ENCODE results near the gene HNRNPF. TPM values are rescaled to one million over a fixed set of nuclear protein-coding genes. Genes with fewer than 3 reads are reported as not detected.

The HNRNPF gene
- total and polyA plus RNA-seq, 4 donors, result 64.5 to 150 (median 113) TPM

DNA sequence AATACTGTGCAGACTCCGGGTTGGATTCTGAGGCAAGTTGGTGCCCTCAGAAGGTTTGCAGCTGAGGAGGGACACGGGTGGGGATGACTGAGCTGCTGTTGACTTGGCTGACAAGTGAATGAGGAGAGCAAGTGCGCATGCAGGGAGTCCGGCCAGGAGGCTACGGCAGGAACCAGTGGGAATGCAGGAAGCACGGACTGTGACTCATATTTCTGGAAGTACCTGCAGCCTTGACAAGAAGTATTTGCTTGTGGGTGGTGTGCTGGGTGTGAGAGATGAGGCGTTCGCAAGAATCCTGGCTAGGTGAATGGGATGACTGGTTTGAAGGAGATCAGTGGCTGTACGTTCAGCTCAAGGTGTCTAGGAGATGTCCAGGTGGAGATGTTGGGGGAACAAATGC lies 68.4 kb downstream of the HNRNPF start:
- 80% methylated on average over 9 of the region's 9 CpGs for WGBS
- Histone ChIP-seq H3K4me1 (ENCODE audit: control insufficient read depth in 4 of 4, insufficient read depth in 4 of 4, low read length in 3 of 4) (no peaks in the 10 kb centered on the region), H3K9ac (ENCODE audit: low read depth in 1 of 2, low read length in 2 of 2) (no peak overlapping the region), H3K4me3 (ENCODE audit: low read depth in 1 of 3, low read length in 3 of 3) (no peak overlapping the region), H3K36me3 (ENCODE audit: control insufficient read depth in 4 of 4, insufficient read depth in 3 of 4, low read depth in 1 of 4, low read length in 3 of 4) (no peaks in the 10 kb centered on the region), H3K27me3 (ENCODE audit: control insufficient read depth in 4 of 4, insufficient read depth in 4 of 4, low read length in 3 of 4) (no peaks in the 10 kb centered on the region), H3K27ac (ENCODE audit: low read depth in 1 of 2, low read length in 2 of 2) (no peak overlapping the region), H3K9me3 (ENCODE audit: control insufficient read depth in 4 of 4, low read length in 3 of 4) (no peaks in the 10 kb centered on the region)
- TF ChIP-seq NR2F2 (IDR thresholded peaks at IDR 0.05) (no peak), JUND (IDR thresholded peaks at IDR 0.05) (no peak), TAF1 (conservative IDR thresholded peaks at IDR 0.05) (no peak), HNF4A (conservative IDR thresholded peaks at IDR 0.05) (no peak), RAD21 (IDR thresholded peaks at IDR 0.05) (no peak), FOXA2 (IDR thresholded peaks at IDR 0.05) (no peak)
- TF ChIP-seq, protein P1, sequence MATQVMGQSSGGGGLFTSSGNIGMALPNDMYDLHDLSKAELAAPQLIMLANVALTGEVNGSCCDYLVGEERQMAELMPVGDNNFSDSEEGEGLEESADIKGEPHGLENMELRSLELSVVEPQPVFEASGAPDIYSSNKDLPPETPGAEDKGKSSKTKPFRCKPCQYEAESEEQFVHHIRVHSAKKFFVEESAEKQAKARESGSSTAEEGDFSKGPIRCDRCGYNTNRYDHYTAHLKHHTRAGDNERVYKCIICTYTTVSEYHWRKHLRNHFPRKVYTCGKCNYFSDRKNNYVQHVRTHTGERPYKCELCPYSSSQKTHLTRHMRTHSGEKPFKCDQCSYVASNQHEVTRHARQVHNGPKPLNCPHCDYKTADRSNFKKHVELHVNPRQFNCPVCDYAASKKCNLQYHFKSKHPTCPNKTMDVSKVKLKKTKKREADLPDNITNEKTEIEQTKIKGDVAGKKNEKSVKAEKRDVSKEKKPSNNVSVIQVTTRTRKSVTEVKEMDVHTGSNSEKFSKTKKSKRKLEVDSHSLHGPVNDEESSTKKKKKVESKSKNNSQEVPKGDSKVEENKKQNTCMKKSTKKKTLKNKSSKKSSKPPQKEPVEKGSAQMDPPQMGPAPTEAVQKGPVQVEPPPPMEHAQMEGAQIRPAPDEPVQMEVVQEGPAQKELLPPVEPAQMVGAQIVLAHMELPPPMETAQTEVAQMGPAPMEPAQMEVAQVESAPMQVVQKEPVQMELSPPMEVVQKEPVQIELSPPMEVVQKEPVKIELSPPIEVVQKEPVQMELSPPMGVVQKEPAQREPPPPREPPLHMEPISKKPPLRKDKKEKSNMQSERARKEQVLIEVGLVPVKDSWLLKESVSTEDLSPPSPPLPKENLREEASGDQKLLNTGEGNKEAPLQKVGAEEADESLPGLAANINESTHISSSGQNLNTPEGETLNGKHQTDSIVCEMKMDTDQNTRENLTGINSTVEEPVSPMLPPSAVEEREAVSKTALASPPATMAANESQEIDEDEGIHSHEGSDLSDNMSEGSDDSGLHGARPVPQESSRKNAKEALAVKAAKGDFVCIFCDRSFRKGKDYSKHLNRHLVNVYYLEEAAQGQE (IDR thresholded peaks at IDR 0.05), result no peak
- TF ChIP-seq, protein P2, sequence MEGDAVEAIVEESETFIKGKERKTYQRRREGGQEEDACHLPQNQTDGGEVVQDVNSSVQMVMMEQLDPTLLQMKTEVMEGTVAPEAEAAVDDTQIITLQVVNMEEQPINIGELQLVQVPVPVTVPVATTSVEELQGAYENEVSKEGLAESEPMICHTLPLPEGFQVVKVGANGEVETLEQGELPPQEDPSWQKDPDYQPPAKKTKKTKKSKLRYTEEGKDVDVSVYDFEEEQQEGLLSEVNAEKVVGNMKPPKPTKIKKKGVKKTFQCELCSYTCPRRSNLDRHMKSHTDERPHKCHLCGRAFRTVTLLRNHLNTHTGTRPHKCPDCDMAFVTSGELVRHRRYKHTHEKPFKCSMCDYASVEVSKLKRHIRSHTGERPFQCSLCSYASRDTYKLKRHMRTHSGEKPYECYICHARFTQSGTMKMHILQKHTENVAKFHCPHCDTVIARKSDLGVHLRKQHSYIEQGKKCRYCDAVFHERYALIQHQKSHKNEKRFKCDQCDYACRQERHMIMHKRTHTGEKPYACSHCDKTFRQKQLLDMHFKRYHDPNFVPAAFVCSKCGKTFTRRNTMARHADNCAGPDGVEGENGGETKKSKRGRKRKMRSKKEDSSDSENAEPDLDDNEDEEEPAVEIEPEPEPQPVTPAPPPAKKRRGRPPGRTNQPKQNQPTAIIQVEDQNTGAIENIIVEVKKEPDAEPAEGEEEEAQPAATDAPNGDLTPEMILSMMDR (IDR thresholded peaks at IDR 0.05; ENCODE audit: low read depth, low read length, missing input control), result no peak
- TF ChIP-seq, protein P3, sequence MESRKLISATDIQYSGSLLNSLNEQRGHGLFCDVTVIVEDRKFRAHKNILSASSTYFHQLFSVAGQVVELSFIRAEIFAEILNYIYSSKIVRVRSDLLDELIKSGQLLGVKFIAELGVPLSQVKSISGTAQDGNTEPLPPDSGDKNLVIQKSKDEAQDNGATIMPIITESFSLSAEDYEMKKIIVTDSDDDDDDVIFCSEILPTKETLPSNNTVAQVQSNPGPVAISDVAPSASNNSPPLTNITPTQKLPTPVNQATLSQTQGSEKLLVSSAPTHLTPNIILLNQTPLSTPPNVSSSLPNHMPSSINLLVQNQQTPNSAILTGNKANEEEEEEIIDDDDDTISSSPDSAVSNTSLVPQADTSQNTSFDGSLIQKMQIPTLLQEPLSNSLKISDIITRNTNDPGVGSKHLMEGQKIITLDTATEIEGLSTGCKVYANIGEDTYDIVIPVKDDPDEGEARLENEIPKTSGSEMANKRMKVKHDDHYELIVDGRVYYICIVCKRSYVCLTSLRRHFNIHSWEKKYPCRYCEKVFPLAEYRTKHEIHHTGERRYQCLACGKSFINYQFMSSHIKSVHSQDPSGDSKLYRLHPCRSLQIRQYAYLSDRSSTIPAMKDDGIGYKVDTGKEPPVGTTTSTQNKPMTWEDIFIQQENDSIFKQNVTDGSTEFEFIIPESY (IDR thresholded peaks at IDR 0.05), result no peak
- no peak for DNase-seq (ENCODE audit: low spot score)

DNA sequence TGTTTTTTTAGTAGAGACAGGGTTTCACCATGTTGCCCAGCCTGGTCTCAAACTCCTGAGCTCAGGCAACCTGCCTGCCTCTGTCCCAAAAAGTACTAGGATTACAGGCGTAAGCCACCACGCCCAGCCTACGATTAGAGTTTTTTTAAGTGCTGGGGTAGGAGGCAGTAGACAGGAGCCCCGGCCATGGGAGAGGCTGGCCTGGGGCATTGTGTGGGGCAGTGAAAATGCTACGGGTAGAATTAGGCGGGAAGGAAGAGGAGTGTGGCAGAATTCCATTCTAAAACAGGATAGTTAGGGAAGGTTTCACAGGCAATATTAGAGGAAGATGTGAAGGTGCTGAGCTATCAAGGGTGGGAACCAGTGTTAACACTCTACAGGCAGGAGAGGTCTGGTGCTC lies 68.9 kb downstream of the HNRNPF start:
- Histone ChIP-seq H3K36me3 (ENCODE audit: control insufficient read depth in 4 of 4, insufficient read depth in 3 of 4, low read depth in 1 of 4, low read length in 3 of 4) (no peaks in the 10 kb centered on the region), H3K27me3 (ENCODE audit: control insufficient read depth in 4 of 4, insufficient read depth in 4 of 4, low read length in 3 of 4) (no peaks in the 10 kb centered on the region), H3K4me3 (ENCODE audit: low read depth in 1 of 3, low read length in 3 of 3) (no peak overlapping the region), H3K9me3 (ENCODE audit: control insufficient read depth in 4 of 4, low read length in 3 of 4) (no peaks in the 10 kb centered on the region), H3K4me1 (ENCODE audit: control insufficient read depth in 4 of 4, insufficient read depth in 4 of 4, low read length in 3 of 4) (no peaks in the 10 kb centered on the region), H3K9ac (ENCODE audit: low read depth in 1 of 2, low read length in 2 of 2) (no peak overlapping the region), H3K27ac (ENCODE audit: low read depth in 1 of 2, low read length in 2 of 2) (no peak overlapping the region)
- TF ChIP-seq RXRA (IDR thresholded peaks at IDR 0.05) (no peak), NR2F2 (IDR thresholded peaks at IDR 0.05) (no peak), SP1 (IDR thresholded peaks at IDR 0.05) (no peak)
- 81% methylated on average over 6 of the region's 6 CpGs for WGBS
- DNase-seq (ENCODE audit: low spot score), result no peak

DNA sequence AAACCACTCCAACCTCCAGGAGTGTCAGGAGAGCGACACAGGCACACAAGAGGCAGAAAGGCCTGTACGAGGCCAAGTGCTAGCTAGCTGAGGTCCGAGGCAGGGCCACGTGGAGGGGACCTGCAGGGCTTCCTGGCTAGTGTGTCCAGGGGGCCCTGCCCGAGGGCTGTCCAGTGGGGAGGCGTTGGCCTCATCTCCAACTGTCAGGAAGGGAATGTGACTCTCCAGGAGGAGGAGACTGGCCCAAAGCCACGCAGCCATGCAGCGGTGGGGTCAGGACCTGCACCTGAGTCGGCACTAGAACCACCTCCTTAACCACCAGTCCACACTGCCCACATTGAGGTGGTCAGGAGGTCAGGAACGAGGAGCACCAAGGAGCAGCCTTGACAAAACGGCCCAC lies 69.8 kb downstream of the HNRNPF start:
- no peak overlapping the region for H3K4me3 ChIP-seq (ENCODE audit: low read depth in 1 of 3, low read length in 3 of 3)
- H3K36me3 ChIP-seq (ENCODE audit: control insufficient read depth in 4 of 4, insufficient read depth in 3 of 4, low read depth in 1 of 4, low read length in 3 of 4), result no peaks in the 10 kb centered on the region
- WGBS, result 66% methylated on average over 11 of the region's 11 CpGs
- H3K9me3 ChIP-seq (ENCODE audit: control insufficient read depth in 4 of 4, low read length in 3 of 4), result no peaks in the 10 kb centered on the region
- H3K9ac ChIP-seq (ENCODE audit: low read depth in 1 of 2, low read length in 2 of 2), result no peak overlapping the region
- H3K27ac ChIP-seq (ENCODE audit: low read depth in 1 of 2, low read length in 2 of 2), result no peak overlapping the region
- DNase-seq (ENCODE audit: low spot score), result no peak
- no peaks in the 10 kb centered on the region for H3K4me1 ChIP-seq (ENCODE audit: control insufficient read depth in 4 of 4, insufficient read depth in 4 of 4, low read length in 3 of 4)
- no peaks in the 10 kb centered on the region for H3K27me3 ChIP-seq (ENCODE audit: control insufficient read depth in 4 of 4, insufficient read depth in 4 of 4, low read length in 3 of 4)
- TF ChIP-seq, protein P1 (IDR thresholded peaks at IDR 0.05), result no peak
- TF ChIP-seq, protein P4, sequence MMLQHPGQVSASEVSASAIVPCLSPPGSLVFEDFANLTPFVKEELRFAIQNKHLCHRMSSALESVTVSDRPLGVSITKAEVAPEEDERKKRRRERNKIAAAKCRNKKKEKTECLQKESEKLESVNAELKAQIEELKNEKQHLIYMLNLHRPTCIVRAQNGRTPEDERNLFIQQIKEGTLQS (IDR thresholded peaks at IDR 0.05), result no peak
- no peak for TF ChIP-seq HNF4A (conservative IDR thresholded peaks at IDR 0.05)
- TF ChIP-seq NR2F2 (IDR thresholded peaks at IDR 0.05), result no peak
- TF ChIP-seq EGR1 (IDR thresholded peaks at IDR 0.05; ENCODE audit: low read depth in 2 of 2), result no peak
- no peak for TF ChIP-seq RXRA (IDR thresholded peaks at IDR 0.05)
- TF ChIP-seq SP1 (IDR thresholded peaks at IDR 0.05), result no peak
- TF ChIP-seq, protein P3 (IDR thresholded peaks at IDR 0.05), result no peak
- no peak for TF ChIP-seq FOXA1 (IDR thresholded peaks at IDR 0.05)
- TF ChIP-seq HNF4G (IDR thresholded peaks at IDR 0.05), result no peak
